ENCODE data around the gene MTRR. TPM values are rescaled to one million over a fixed set of nuclear protein-coding genes. Genes with fewer than 3 reads are reported as not detected.

The MTRR gene
- total and polyA plus RNA-seq, 3 donors from 2014 or later = 56.3 to 82.6 (median 71.4) TPM

DNA sequence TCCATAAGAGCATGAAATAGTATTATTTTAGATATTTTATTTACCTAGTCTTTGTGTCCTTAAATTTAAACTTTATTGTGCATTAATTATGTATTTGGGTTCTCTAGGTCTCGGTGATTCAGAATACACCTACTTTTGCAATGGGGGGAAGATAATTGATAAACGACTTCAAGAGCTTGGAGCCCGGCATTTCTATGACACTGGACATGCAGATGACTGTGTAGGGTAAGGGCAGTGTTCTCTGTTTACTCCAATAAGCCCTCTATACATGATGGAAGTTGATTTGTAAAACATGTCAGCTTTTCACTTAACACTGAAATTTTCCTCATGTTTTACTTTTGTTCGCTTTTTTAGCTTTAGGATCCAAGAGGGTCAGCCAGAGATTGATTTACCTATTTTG, 6.2 kb downstream of the MTRR start:
- H3K27ac ChIP-seq = no peak overlapping the region
- no peaks in the 10 kb centered on the region for H3K36me3 ChIP-seq (ENCODE audit: low read depth, missing control alignments)
- H3K4me3 ChIP-seq = no peak overlapping the region
- no peak for TF ChIP-seq POLR2A (IDR thresholded peaks at IDR 0.05)
- TF ChIP-seq CTCF (IDR thresholded peaks at IDR 0.05) = no peak
- DNase-seq = no peak
- WGBS, 2 donors = 92 to 96% methylated on average over 4 of the region's 4 CpGs
- H3K27me3 ChIP-seq = no peaks in the 10 kb centered on the region
- H3K9me3 ChIP-seq = no peaks in the 10 kb centered on the region
- peaks cover 2% of the 10 kb centered on the region for H3K4me1 ChIP-seq
- intact Hi-C loops (cut with DNase I; ENCODE audit: low total_unique reads) = no loop called here

- Histone ChIP-seq H3K9me3 (no peaks in the 10 kb centered on the region), H3K4me3 (no peak overlapping the region), H3K27me3 (no peaks in the 10 kb centered on the region), H3K4me1 (no peaks in the 10 kb centered on the region), H3K36me3 (ENCODE audit: low read depth, missing control alignments) (no peaks in the 10 kb centered on the region), H3K27ac (no peak overlapping the region)
- intact Hi-C loops (cut with DNase I; ENCODE audit: low total_unique reads) = no loop called here
- DNase-seq = no peak
- TF ChIP-seq POLR2A (IDR thresholded peaks at IDR 0.05) = no peak
- 94 to 96% methylated on average over 3 of the region's 3 CpGs for WGBS, 2 donors
Measured at GRCh38 chr5:7876867-7877266, 7.9 kb downstream of the MTRR start.

GRCh38 chr5:7877851-7878250, 8.9 kb downstream of the MTRR start:
- Histone ChIP-seq H3K27ac (no peak overlapping the region), H3K9me3 (no peaks in the 10 kb centered on the region), H3K4me3 (no peak overlapping the region), H3K27me3 (no peaks in the 10 kb centered on the region), H3K4me1 (no peaks in the 10 kb centered on the region), H3K36me3 (ENCODE audit: low read depth, missing control alignments) (no peaks in the 10 kb centered on the region)
- intact Hi-C loops (cut with DNase I; ENCODE audit: low total_unique reads) = no loop called here
- DNase-seq = no peak
- WGBS, 2 donors = 57 to 72% methylated on average over 9 of the region's 9 CpGs
- TF ChIP-seq CTCF (IDR thresholded peaks at IDR 0.05) (no peak), POLR2A (IDR thresholded peaks at IDR 0.05) (no peak)

DNA sequence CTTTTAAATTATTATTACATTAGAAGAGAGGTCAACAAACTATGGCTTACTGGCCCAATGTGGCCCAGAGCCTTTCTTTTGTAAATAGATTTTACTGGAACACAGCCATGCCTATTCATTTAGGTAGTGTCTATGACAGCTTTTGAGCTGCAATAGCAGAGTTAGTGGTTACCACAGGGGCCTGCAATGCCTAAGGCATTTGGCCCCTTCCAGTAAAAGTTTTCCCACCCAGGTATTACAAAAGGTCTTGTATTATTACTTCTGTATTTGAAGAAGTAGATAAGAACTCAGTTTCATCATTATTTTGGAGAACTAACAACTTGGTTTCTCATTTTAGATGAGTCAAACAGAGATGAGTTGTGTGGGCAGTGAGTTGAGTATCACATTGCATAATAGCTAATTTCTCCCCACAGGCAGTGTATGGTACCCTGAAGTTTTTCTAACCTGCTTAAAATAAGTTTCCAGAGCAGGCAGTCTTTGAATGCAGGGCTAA, 9.5 kb downstream of the MTRR start:
- Histone ChIP-seq H3K36me3 (ENCODE audit: low read depth, missing control alignments) (no peaks in the 10 kb centered on the region), H3K4me1 (no peaks in the 10 kb centered on the region), H3K27me3 (no peaks in the 10 kb centered on the region), H3K4me3 (no peak overlapping the region), H3K9me3 (no peaks in the 10 kb centered on the region), H3K27ac (no peak overlapping the region)
- TF ChIP-seq POLR2A (IDR thresholded peaks at IDR 0.05) (no peak), CTCF (IDR thresholded peaks at IDR 0.05) (no peak)
- intact Hi-C loops (cut with DNase I; ENCODE audit: low total_unique reads) = no loop called here
- no peak for DNase-seq

GRCh38 chr5:7881091-7881490, 12.1 kb downstream of the MTRR start:
- intact Hi-C loops (cut with DNase I; ENCODE audit: low total_unique reads) = no loop called here
- WGBS, 2 donors = 94 to 96% methylated on average over 4 of the region's 4 CpGs
- Histone ChIP-seq H3K4me3 (no peak overlapping the region), H3K27me3 (no peaks in the 10 kb centered on the region), H3K9me3 (no peaks in the 10 kb centered on the region), H3K4me1 (no peaks in the 10 kb centered on the region), H3K36me3 (ENCODE audit: low read depth, missing control alignments) (no peaks in the 10 kb centered on the region), H3K27ac (no peak overlapping the region)
- DNase-seq = no peak
- no peak for TF ChIP-seq CTCF (IDR thresholded peaks at IDR 0.05)
- TF ChIP-seq POLR2A (IDR thresholded peaks at IDR 0.05) = no peak
